Liver (tissue), 3 donors: ENCODE results near the gene LARGE1.

Experiments
- ATF3 ChIP-seq: IDR thresholded peaks from 2 replicates; pipeline ENCODE4 v1.6.1; 2016; ENCODE audit warnings: antibody characterized with exemption
- CTCF ChIP-seq: fragments of 150-350 bp; IDR thresholded peaks from 2 replicates; pipeline ENCODE4 v1.5.1; 2017; ENCODE audit warnings: improper control_type of control experiment, low read depth, low read length; ENCODE audit not compliant: missing input control
- EGR1 ChIP-seq, 2 donors: IDR thresholded peaks; 2 replicates each; pipeline ENCODE4 v1.6.1; 2016 to 2018; ENCODE audit warnings: antibody characterized with exemption in 2 of 2, low read depth in 2 of 2
- JUND ChIP-seq, 2 donors: IDR thresholded peaks; 2 replicates each; pipeline ENCODE4 v1.6.1; 2016; ENCODE audit warnings: antibody characterized with exemption in 2 of 2
- NR2F2 ChIP-seq: IDR thresholded peaks from 2 replicates; pipeline ENCODE4 v1.6.1; 2016; ENCODE audit warnings: antibody characterized with exemption
- REST ChIP-seq: IDR thresholded peaks from 2 replicates; pipeline ENCODE4 v1.6.1; 2016; ENCODE audit warnings: antibody characterized with exemption, mild to moderate bottlenecking
- RXRA ChIP-seq, 2 donors: IDR thresholded peaks; 2 replicates each; pipeline ENCODE4 v1.6.1; 2017 to 2018; ENCODE audit warnings: antibody characterized with exemption in 2 of 2, mild to moderate bottlenecking in 1 of 2
- SP1 ChIP-seq: IDR thresholded peaks from 2 replicates; pipeline ENCODE4 v1.6.1; 2018; ENCODE audit warnings: antibody characterized with exemption, mild to moderate bottlenecking
- TAF1 ChIP-seq: conservative IDR thresholded peaks from 2 replicates; pipeline ENCODE4 v1.6.1; 2016; ENCODE audit warnings: antibody characterized with exemption, mild to moderate bottlenecking
- YY1 ChIP-seq: IDR thresholded peaks from 2 replicates; pipeline ENCODE4 v1.6.1; 2016; ENCODE audit warnings: antibody characterized with exemption, mild to moderate bottlenecking
- TF ChIP-seq, protein P1 (sequence below): IDR thresholded peaks from 2 replicates; pipeline ENCODE4 v1.6.1; 2016; ENCODE audit warnings: antibody characterized with exemption
- donor health status: healthy.
- donor health status: healthy.

DNA sequence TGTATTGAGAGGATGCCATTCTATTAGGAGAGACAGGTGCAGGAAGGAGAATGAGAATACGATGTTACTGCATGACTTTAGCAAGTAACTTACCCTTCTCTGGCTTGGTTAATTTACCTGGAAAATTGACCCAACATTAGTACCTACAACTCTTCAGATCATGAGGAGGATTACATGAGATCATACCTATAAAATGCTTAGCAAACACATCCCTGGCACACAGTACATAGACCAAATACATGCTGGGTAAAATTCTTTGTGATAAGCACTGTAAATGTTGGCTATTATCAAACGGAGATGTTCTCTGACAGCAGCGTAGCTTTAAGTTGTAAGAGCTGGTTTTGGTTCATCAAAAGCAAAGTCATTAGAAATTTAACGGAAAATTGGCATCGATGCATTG, 28.8 kb downstream of the LARGE1 start:
- TF ChIP-seq CTCF (no peak), REST (no peak), RXRA (IDR thresholded peaks at IDR 0.05) (no peak), EGR1 (IDR thresholded peaks at IDR 0.05; ENCODE audit: low read depth in 2 of 2) (no peak), TAF1 (no peak), ATF3 (no peak), SP1 (no peak), NR2F2 (no peak), YY1 (no peak), JUND (IDR thresholded peaks at IDR 0.05) (no peak)
- TF ChIP-seq, protein P1, sequence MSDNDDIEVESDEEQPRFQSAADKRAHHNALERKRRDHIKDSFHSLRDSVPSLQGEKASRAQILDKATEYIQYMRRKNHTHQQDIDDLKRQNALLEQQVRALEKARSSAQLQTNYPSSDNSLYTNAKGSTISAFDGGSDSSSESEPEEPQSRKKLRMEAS, result no peak
